ENCODE measurements around the gene C6orf58. TPM values are rescaled to one million over a fixed set of nuclear protein-coding genes. Genes with fewer than 3 reads are reported as not detected.

Gene C6orf58
- total RNA-seq = 0.20 TPM in 1 of 2 replicates, not detected in the other

GRCh38 chr6:127576874-127577273 lies at the start of gene C6orf58:
TSS of gene C6orf58 (plus strand) at chr6:127577174. CDS start at chr6:127577186, 12 bp downstream.

Other genes starting within 250 kb of the C6orf58 start
- gene ECHDC1, start 233.6 kb upstream of the C6orf58 start, total RNA-seq = 54.0 and 63.9 TPM in 2 replicates
- 0.37 and 0.39 TPM in 2 replicates for gene KIAA0408, start 117.8 kb upstream of the C6orf58 start, total RNA-seq

Data from subcutaneous preadipocyte (primary cell).